NCI-H526 treated with DMSO at 0.1 percent for 48 hours (cell line): ENCODE measurements around the gene CELF5.
"Not testable (repeated sequence)": the region's sequence is repeated elsewhere in the genome, so short reads cannot be mapped to it uniquely, and the experiment has no call there.

Experiments
- DNase-seq: peaks from one replicate; lab custom pipeline; 2025; lab: John Stamatoyannopoulos, UW

The CELF5 gene

DNA sequence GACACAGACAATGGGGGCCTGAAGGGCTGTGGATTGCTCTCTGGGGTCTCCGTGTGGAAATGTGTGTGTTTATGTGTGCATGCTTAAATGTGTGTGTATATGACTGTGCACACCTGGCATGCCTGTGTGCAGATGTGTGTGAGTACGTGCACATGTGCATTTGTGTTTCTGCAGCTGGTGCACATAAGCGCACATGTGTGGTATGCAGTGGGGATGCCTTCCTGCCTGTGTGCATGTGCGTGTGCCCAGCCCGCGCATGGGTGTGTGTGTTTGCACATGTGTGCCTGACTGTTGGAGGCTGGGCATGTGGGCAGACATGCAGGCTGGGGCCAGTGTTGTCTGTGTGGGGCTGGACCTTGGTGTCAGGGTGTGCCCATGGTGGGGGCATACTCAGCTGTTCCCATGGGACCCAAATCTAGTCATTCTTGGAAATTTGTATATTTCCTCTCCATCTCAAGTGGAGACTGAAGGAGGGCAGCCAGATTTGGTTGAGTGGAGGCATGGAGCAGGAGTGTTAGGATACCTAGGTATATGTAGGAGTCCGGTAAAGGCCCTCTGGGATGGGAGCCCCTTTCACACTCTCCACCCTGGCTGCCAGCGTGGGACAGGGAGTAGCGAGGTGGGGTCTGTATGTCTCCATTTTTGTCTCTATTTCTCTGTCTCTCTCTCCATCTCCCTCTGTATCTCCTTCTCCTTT lies 49.9 kb downstream of the CELF5 start:
- no peak for DNase-seq

DNA sequence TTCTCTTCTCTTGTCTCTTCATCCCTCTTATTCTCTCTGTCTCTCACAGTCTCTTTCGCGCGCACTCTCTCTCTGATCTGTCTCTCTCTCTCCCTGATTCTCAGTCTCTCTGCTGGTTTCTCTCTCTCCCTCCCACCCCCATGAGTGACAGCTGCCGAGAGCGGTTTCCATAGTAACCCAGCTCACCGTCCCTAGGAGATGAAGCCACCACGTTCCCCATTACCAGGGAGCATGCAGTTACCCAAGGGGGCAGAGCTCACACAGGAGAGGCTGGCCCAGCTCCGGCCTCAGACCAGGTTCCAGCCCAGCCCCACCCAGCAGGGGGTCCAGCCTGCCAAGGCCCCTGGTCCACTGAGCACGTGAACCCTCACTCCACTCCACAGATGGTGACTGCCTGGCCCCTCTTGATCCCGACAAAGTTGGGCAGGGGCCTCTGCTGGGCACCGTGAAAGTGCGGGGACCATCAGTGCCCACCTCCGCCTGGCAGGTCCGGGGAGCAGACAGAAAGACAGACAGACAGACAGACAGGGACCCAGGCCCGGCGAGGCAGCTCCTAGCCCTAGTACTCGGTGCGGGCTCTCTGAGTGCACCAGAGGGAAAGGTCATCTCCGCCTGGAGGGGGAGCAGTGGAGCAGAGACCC lies 50.6 kb downstream of the CELF5 start:
- DNase-seq = no peak

DNA sequence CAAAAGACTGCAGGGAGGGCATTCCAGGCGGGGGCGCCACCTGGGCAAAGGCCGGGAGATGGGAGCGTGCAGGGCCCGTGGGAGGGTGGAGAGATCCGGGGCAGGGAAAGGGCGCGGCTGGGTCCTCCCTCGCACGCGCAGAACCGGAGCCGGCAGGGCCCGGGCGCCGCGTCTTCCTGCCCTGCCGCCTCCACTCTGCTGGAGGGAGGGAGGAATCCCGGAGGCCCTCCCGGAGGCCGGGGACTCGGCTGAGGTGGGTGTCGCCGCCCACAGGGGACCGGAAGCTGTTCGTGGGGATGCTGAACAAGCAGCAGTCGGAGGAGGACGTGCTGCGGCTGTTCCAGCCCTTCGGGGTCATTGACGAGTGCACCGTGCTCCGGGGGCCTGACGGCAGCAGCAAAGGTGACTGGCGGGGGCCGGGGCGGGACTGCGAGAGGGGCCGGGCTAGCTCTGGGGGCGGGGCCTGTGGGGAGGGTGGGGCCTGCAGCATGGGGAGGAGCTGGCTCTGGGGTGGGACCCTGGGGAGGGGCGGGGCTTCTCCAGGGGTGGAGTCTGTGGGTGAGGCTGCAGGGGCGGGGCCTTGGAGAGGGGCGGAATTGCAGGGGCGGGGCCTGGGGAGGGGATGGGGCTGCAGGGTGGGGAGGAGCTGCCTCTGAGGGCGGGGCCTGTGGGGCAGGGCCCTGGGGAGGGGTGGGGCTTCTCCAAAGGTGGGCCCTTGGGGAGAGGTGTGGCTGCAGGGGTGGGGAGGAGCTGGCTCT lies 51.3 kb downstream of the CELF5 start:
- peak; percentile 77 for DNase-seq

DNA sequence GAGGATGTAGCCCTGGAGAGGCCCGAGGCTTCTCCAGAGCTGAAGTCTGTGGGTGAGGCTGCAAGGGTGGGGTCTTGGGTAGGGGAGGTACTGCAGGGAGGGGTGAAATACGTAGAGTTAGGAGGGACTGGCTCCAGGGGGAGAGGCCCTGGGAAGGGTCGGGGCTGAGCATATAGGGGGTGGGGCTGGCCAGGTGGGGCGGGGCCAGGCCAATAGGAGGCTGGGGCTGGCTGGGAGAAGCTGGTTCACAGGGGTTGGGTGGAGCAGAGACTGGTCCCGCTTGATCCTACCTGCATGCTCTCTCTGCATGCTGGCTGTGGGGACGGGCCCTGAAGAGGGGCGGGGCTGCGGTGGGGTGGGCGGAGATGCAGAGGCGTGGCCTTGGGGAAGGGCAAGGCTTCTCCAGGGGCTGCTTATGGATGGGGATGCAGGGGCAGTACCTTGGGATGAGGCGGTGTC lies 51.9 kb downstream of the CELF5 start:
- peak; percentile 77 for DNase-seq

DNA sequence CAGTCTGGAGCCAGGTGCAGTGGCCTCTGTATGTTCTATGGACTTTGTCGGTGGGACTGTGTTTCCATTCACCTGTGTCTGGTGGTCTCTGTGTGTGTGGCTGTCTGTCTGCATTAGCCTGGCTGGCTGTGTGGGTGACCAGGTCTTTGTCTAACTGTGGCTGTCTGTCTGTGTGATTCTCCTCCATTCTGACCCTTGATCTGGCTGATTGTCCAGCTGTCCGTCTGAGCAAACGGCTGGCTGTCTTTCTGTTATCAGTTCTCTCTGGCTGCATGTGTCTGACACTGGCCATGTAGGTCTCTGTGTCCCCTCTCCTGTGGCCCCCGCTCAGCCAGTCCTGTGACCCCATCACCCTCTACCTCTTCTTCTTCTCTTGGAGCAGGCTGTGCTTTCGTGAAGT lies 53.2 kb downstream of the CELF5 start:
- DNase-seq = no peak

DNA sequence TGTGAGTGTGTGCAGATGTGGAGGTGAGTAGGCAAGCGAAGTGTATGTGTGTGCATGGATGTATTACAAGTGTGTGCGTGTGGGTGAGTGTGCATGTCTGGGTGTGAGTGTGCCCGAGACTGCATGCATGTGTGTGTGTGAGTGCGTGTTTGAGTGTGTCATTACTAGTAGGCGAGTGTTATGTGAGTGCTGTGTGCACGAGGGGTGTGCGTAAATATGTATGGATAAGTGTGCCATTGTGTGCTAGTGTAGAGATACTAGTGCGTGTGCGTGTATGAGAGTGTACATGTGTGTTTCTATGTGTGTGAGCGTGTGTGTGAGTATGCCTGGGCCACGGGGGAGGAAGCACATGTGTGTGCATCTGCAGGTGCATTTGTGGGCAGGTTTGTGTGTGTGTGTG lies 53.8 kb downstream of the CELF5 start:
- DNase-seq = no peak

DNA sequence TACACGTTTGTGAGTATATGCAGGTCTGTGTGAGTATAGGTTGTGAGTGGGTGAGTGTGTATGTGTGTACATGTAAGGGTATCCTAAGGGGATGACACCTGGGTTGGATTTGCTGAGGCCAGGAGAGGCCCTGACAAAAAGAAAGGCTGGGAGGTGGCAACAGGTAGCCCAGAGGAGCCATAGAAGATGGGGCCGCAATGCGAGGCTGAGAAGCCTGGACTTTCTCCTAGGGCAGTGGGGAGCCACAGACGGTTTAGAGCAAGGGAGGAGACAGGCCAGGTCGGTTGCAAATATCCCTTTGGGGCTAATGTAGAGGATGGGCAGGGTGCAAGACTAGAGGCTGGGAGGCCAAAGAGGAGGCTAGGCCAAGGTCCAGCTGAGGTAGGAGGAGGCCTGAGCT lies 54.3 kb downstream of the CELF5 start:
- DNase-seq = no peak

DNA sequence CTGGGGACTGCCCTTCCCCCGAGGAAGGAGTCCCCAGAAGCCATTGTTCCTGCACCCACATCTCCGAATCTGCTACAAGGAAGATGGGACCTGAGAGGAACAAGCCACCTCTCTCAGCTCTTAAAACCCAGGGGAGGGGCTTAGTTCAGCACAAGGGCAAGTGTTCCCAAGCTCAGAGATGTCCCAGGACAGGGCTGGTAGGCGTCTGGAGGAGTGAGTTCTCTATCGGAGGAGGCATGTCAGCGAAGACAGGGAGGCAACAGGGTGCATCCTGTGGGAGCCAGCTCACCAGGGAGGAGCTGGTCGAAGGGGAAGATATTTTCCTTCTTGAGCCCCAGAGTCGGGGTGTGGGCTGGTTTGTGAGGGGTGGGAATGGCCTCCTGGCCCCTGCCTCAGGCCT lies 54.8 kb downstream of the CELF5 start:
- DNase-seq = no peak

DNA sequence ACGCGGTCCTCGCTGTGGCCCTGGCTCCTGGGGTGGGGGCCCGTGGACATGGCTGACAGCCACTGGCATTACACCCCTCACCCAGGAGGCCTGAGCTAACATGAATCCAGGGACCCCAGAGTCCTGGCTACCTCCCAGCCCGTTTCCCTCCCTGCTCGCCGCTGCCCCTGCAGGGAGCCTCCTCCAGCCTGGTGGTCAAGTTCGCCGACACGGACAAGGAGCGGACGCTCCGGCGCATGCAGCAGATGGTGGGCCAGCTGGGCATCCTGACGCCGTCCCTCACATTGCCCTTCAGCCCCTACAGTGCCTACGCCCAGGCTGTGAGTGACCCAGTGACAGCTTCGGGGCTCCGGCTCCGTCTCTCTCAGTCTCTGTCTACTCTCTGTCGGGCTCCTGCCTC lies 56.6 kb downstream of the CELF5 start:
- DNase-seq = no peak

DNA sequence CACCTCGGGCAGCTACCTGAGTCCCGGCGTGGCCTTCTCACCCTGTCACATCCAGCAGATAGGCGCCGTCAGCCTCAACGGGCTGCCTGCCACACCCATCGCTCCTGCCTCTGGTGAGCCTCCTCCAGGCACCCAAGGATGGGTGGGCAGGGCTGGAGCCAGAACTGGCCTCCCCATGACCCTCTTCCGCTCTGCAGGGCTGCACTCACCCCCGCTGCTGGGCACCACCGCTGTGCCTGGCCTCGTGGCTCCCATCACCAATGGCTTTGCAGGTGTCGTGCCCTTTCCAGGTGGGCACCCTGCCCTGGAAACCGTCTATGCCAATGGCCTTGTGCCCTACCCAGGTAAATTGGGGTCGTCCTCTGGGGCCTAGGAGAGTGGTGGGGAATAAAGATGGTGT lies 57.7 kb downstream of the CELF5 start:
- DNase-seq = no peak

DNA sequence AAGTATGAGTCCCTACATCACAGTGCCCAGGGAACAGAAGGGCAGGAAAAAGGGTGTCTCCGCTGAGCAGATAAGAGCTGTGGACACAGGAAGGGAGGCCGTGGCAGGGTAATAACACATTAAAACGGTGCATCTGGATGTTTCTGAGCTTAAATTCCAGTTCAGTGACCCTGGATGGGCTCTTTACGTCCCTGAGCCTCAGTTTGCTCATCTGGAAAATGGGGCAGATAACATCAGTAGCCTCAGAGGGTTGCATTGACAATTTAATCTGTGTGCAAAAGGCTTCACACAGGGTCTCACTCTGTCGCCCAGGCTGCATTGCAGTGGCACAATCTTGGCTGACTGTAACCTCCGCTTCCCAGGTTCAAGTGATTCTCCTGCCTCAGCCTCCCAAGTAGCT lies 58.1 kb downstream of the CELF5 start:
- no peak for DNase-seq

DNA sequence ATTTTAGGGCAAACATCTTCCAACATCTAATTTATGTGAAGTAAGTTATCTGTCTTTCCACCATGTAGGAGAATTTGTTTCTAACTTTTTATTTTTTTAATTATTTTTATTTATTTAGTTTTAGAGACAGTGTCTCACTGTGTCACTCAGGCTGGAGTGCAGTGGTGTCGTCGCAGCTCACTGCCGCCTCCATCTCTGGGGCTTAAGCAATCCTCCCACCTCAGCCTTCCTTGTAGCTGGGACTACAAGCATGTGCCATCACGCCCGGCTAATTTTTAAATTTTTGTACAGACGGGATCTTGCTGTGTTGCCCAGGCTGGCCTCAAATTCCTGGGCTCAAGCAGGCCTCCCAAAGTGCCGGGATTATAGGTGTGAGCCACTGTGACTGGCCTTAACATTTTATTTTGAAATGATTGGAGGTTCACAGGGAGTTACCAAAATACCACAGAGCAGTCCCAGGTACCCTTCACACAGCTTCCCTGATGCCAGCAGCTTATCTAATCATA lies 58.8 kb downstream of the CELF5 start:
- DNase-seq = no peak

DNA sequence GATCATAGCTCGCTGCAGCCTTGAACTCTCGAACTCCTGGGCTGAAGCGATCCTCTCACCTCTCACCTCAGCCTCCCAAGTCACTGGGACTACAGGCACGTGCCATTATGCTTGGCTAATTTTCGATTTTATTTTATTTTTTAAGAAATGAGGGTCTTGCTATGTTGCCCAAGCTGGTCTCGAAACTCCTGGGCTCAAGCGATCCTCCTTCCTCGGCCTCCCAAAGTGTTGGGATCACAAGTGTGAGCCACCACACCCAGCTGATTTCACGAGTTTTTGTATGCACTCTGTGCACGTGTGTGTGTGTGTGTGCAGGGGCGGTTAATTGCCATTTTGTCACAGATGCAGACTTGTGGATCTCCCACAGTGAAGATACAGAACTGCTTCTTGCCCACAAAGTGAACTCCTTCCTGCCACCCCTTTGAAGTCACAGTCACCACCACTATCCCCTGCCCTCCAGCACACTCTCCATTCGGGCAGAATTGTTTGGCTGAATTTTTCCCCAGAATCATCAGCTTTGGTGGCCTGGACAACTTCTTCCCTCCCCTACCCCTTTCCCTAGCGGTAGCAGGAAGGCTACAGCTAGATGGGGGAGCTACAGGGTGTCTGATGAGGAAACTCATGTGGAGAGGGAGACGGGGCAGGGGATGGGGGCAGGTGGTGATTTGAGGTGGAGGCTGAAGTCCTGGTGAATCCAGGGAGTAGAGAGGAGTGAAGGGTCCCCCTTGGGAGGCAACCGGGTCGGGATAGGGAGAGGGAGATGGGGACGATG lies 59.6 kb downstream of the CELF5 start:
- DNase-seq = no peak

DNA sequence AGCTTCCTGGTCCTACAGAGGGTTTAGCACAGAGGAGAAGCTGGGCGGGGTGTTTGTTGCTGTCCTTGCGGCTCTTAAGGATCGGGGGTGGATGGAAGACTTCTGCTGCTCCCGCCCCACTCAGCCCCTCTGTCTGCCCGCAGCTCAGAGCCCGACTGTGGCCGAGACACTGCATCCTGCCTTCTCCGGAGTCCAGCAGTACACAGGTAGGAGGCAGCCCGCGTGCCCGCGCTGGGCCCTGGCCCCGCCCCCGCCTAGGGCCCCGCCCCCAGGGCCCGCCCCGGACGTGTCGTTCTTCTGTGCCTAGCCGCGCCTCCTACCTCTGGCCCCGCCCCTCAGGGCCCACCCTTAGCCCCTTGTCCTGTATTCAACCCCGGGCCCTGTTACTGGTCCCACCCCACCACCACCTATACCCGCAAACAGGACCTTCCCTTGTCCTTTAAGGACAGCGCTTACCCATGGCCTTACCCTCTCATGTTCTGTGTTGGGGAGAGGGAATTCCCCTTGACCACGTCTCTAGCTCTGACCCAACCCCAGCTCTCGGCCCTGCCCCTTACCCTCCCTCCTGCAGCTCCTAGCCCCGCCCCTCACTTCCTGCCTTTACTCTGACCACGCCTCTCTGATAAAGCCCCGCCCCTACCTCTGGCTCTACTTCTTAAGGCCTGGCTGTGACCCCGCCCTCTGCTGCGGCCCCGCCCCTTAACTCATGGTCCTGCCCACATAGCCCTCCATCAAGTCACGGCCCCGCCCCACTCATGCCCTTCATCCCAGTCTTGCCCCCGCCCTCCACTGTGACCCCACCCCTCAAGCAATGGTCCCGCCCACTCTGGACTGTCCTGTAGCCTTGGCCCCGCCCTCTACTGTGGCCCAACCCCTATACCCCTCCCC lies 60.5 kb downstream of the CELF5 start:
- peak; percentile 64 for DNase-seq

DNA sequence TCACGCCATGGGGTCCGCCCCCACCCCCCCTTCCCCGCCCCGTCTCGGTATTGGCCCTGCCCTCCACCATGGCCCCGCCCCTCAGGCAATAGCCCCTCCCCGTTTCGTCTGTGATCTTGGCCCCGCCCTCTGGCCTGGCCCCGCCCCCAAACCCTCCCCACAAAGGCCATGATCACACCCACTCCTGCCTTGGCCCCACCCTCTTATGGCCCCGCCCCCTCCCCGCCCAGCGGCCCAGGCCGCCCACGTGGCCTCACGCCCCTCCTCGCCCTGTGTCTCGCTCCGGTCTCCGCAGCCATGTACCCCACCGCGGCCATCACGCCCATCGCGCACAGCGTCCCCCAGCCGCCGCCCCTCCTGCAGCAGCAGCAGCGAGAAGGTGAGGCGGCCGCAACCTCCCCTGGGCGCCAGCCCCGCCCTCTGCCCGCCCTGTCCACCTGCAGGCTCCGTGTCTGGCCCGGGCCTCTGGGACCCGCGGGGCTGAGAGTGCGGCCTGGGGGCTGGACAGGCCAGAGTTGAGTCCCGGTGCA lies 61.3 kb downstream of the CELF5 start:
- DNase-seq = peak; percentile 43

DNA sequence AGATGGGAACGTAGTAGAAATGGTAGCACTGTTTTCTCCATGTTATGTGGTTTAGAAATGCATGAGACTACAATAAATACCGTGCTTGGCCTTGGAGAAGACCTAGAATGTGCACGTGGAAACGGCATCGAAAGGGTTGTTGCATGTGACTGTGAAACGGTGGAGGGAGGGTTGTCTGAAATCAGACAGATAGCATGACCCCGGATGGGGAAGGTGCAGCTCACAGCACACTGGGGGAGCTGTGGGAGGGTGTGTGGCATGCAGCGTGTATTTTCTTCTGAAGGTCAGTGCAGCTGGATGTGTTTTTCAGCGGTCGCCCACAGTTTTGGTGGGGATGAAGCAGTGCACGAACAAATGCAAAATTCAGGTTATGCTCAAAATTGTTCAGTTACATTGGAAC lies 63.4 kb downstream of the CELF5 start:
- DNase-seq = no peak

DNA sequence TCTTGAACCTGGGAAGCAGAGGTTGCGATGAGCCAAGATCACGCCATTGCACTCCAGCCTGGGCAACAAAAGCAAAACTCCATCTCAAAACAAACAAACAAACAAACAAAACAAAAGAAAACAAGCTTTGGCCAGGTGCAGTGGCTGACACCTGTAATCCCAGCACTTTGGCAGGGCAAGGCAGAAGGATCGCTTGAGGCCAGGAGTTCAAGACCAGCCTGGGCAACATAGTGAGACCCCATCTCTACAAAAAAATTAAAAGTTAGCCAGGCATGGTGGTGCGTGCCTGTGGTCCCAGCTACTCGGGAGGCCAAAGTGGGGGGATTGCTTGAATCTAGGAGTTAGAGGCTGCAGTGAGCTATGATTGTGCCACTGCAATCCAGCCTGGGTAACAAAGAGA lies 64.0 kb downstream of the CELF5 start:
- not testable (repeated sequence) for DNase-seq

DNA sequence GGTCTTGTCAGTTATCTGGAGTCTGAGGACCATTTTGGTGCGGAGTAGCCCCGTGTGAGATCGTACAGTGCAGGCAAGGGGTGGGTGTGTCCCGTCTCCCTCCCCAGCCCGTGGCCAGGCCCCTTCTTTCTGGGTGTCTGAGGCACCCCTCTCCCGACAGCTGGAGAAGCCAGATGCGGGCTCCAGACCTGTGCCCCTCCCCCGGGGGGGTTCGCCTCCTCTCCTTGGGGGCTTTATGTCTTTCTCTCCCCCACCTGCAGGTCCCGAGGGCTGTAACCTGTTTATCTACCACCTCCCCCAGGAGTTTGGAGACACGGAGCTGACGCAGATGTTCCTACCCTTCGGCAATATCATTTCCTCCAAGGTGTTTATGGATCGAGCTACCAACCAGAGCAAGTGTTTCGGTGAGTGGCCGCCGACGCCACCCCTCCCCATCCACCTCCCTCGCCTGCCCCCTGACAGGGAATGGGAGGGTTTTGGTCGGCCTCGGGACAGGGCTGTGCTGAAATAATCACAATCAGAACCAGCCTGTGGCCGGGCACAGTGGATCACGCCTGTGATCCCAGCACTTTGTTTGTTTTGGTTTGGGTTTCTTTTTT lies 65.6 kb downstream of the CELF5 start:
- DNase-seq = no peak

DNA sequence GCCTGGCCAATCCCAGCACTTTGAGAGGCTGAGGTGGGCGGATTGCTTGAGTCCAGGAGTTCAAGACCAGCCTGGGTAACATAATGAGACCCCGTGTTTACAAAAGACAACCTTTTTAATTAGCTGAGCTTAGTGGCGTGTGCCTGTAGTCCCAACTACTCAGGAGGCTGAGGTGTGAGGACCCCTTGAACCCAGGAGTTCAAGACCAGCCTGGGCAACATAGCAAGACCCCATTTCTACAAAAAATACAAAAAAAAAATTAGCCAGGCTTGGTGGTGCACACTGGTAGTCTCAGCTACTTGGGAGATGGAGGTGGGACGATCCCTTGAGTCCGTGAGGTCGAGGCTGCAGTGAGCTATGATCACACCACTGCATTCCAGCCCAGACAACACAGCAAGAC lies 66.4 kb downstream of the CELF5 start:
- DNase-seq = not testable (repeated sequence)

DNA sequence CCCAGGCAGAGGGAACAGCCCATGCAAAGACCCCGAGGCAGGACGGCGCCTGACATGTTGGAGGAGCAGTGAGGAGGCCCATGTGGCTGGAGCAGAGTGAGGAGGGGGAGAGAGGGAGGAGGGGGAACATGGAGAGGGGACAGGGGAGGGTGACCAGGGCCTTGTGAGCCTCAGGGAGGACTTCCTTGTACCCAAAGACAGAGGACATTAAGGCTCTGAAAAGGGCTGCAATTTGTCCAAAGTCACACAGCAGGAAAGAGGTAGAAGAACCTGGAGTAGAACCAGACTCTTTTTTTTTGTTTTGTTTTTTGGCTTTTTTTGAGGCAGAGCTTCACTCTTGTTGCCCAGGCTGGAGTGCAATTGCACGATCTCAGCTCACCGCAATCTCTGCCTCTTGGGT lies 67.2 kb downstream of the CELF5 start:
- no peak for DNase-seq
